K562 (cell line): ENCODE data around the gene PLIN5. TPM values are rescaled to one million over a fixed set of nuclear protein-coding genes. Genes with fewer than 3 reads are reported as not detected.

Experiments used
- ATAC-seq: fragments of 200-7000 bp; cut with Tn5 transposase; 3 replicates; pipeline ENCODE4 v1.9.1; 2020; ENCODE audit warnings: moderate library complexity
- BruUV-seq: library from RNA; stranded (reverse); fragments of 400-500 nt; replicated peaks from 2 replicates; lab custom pipeline; 2021; lab: Mats Ljungman, UMichigan
- CTCF ChIA-PET: fragments of 300-600 bp; formaldehyde crosslinking; extraction: SDS; loops from one replicate; lab custom pipeline; 2021; ENCODE audit warnings: low intra/inter-chr PET ratio; lab: Yijun Ruan, JAX
- POLR2A ChIA-PET: fragments of 300-600, 350-650 bp; sonication (Branson Sonifier 250); formaldehyde crosslinking; extraction: SDS; loops from one replicate; lab custom pipeline; 2021; ENCODE audit warnings: antibody characterized with exemption, inconsistent platforms; lab: Yijun Ruan, JAX
- DNase-seq, 4 experiments: peaks; one replicate each; pipeline versions ENCODE4 v3.0.0 to v3.0.0-alpha.2; 2011 to 2018; ENCODE audit warnings: low spot score in 3 of 4, mixed read lengths in 3 of 4; ENCODE audit errors: extremely low read depth in 1 of 4
- FAIRE-seq: peaks from 2 replicates; lab custom pipeline; 2011; peaks lifted over from hg19 to GRCh38; lab: Jason Lieb, UNC
- H2AFZ ChIP-seq: 2 replicates; pipeline ENCODE4 v1.6.0; 2011; ENCODE audit warnings: low read depth, low read length, control low read depth, inconsistent platforms
- H3K27ac ChIP-seq: fragments of 200-600 bp; 3 replicates; pipeline ENCODE4 v1.8.0; 2011; ENCODE audit warnings: low read depth, mild to moderate bottlenecking, control low read depth, inconsistent platforms, low read length, moderate library complexity, mixed read lengths; ENCODE audit errors: extremely low read depth
- H3K27me3 ChIP-seq, 2 experiments: fragments of 300-600 bp in 1 of 2; 2 replicates in 1 of 2; 3 replicates in 1 of 2; pipeline versions ENCODE4 v1.6.0 to v1.8.0; 2011; ENCODE audit warnings: inconsistent platforms in 2 of 2, low read length in 2 of 2, mild to moderate bottlenecking in 1 of 2, mixed read lengths in 1 of 2, moderate library complexity in 1 of 2; ENCODE audit not compliant: control insufficient read depth in 2 of 2, insufficient read depth in 2 of 2
- H3K36me3 ChIP-seq: fragments of 300-600 bp; 3 replicates; pipeline ENCODE4 v1.8.0; 2011; ENCODE audit warnings: mild to moderate bottlenecking, low read length, inconsistent platforms; ENCODE audit not compliant: control insufficient read depth, insufficient read depth
- H3K4me1 ChIP-seq, 2 experiments: fragments of 200-600 bp in 1 of 2; replicated peaks in 1 of 2; 2 replicates in 1 of 2; 3 replicates in 1 of 2; pipeline versions ENCODE4 v1.5.1 to v1.8.0; 2011; ENCODE audit warnings: inconsistent platforms in 2 of 2, low read length in 2 of 2, mild to moderate bottlenecking in 1 of 2, mixed read lengths in 1 of 2, moderate library complexity in 1 of 2; ENCODE audit not compliant: control insufficient read depth in 2 of 2, insufficient read depth in 2 of 2
- H3K4me2 ChIP-seq: 2 replicates; pipeline ENCODE4 v1.6.1; 2011; ENCODE audit warnings: low read length, control low read depth, inconsistent platforms, mixed read lengths; ENCODE audit not compliant: insufficient read depth
- H3K4me3 ChIP-seq: fragments of 200-600 bp; sonication (generic), shearing (Covaris generic); 2 replicates; pipeline ENCODE4 v1.5.1; 2016; ENCODE audit warnings: control low read depth, inconsistent platforms
- H3K79me2 ChIP-seq: fragments of 200-600 bp; 3 replicates; pipeline ENCODE4 v1.8.0; 2011; ENCODE audit warnings: low read length, inconsistent platforms; ENCODE audit not compliant: control insufficient read depth, insufficient read depth
- H3K9ac ChIP-seq, 2 experiments: 2 replicates each; pipeline versions ENCODE4 v1.6.0 to v1.6.1; 2011; ENCODE audit warnings: low read depth in 2 of 2, low read length in 2 of 2, control low read depth in 1 of 2, inconsistent platforms in 1 of 2, mild to moderate bottlenecking in 1 of 2, mixed read lengths in 1 of 2; ENCODE audit not compliant: insufficient read depth in 1 of 2
- H3K9me1 ChIP-seq: one replicate; pipeline ENCODE4 v1.6.0; 2011; ENCODE audit warnings: inconsistent platforms, mild to moderate bottlenecking, low read length, moderate library complexity; ENCODE audit not compliant: control insufficient read depth, insufficient read depth
- H3K9me3 ChIP-seq: replicated peaks from 2 replicates; pipeline ENCODE4 v1.5.1; 2011; ENCODE audit warnings: low read depth, low read length, inconsistent platforms; ENCODE audit not compliant: control insufficient read depth, insufficient read depth
- H4K20me1 ChIP-seq: replicated peaks from 2 replicates; pipeline ENCODE4 v1.6.1; 2011; ENCODE audit warnings: low read length, inconsistent platforms, mixed read lengths; ENCODE audit not compliant: control insufficient read depth, insufficient read depth
- ARID1B ChIP-seq: fragments of 450-650 bp; IDR thresholded peaks from 2 replicates; pipeline ENCODE4 v1.6.1; 2016; ENCODE audit warnings: antibody characterized with exemption, mild to moderate bottlenecking, inconsistent platforms
- CBX1 ChIP-seq: sonication (generic); IDR thresholded peaks from 2 replicates; pipeline ENCODE4 v1.6.1; 2016; ENCODE audit warnings: antibody characterized with exemption, low read depth, mild to moderate bottlenecking
- CEBPB ChIP-seq: fragments of 450-650 bp; IDR thresholded peaks from 2 replicates; pipeline ENCODE4 v1.6.1; 2016; ENCODE audit warnings: missing genetic modification characterization, missing compliant biosample characterization
- CHAMP1 ChIP-seq: fragments of 450-650 bp; IDR thresholded peaks from 2 replicates; pipeline ENCODE4 v1.6.1; 2016; ENCODE audit warnings: mild to moderate bottlenecking
- COPS2 ChIP-seq: fragments of 450-650 bp; conservative IDR thresholded peaks from 2 replicates; pipeline ENCODE4 v1.6.1; 2016; ENCODE audit warnings: mild to moderate bottlenecking, moderate library complexity
- FOXA1 ChIP-seq: fragments of 450-650 bp; IDR thresholded peaks from 2 replicates; pipeline ENCODE4 v1.6.1; 2016; ENCODE audit warnings: mild to moderate bottlenecking, borderline replicate concordance
- HMG20B ChIP-seq: fragments of 250-450 bp; sonication (Bioruptor Pico); IDR thresholded peaks from 2 replicates; pipeline ENCODE4 v1.5.0; 2021; ENCODE audit warnings: mild to moderate bottlenecking
- HNRNPK ChIP-seq: fragments of 200-400 bp; formaldehyde crosslinking; IDR thresholded peaks from one replicate; pipeline ENCODE4 v1.6.1; 2018; ENCODE audit warnings: mild to moderate bottlenecking, low read depth, low read length; ENCODE audit not compliant: poor library complexity, severe bottlenecking
- L3MBTL2 ChIP-seq: fragments of 450-650 bp; IDR thresholded peaks from 2 replicates; pipeline ENCODE4 v1.6.1; 2016; ENCODE audit warnings: mild to moderate bottlenecking, moderate library complexity
- MXD1 ChIP-seq: fragments of 250-450 bp; sonication (Bioruptor Pico); IDR thresholded peaks from 2 replicates; pipeline ENCODE4 v1.8.0; 2021; ENCODE audit warnings: borderline replicate concordance, mild to moderate bottlenecking, moderate library complexity; ENCODE audit not compliant: poor library complexity, severe bottlenecking
- NCOA1 ChIP-seq: fragments of 450-650 bp; IDR thresholded peaks from 2 replicates; pipeline ENCODE4 v1.6.1; 2016; ENCODE audit warnings: low read depth
- PHF20 ChIP-seq: fragments of 450-650 bp; IDR thresholded peaks from 2 replicates; pipeline ENCODE4 v1.6.1; 2018; ENCODE audit not compliant: partially characterized antibody
- PPARD ChIP-seq: fragments of 250-450 bp; sonication (Bioruptor Pico); IDR thresholded peaks from 2 replicates; pipeline ENCODE4 v1.8.0; 2022; ENCODE audit warnings: inconsistent platforms, mild to moderate bottlenecking, moderate library complexity
- PTBP1 ChIP-seq: fragments of 200-400 bp; formaldehyde crosslinking; IDR thresholded peaks from 2 replicates; pipeline ENCODE4 v1.6.1; 2017; ENCODE audit warnings: low read depth, low read length
- RBM14 ChIP-seq: fragments of 200-400 bp; formaldehyde crosslinking; IDR thresholded peaks from 2 replicates; pipeline ENCODE4 v1.6.1; 2018; ENCODE audit warnings: low read depth, mild to moderate bottlenecking, low read length, moderate library complexity, borderline replicate concordance; ENCODE audit not compliant: insufficient read depth
- SMARCA5 ChIP-seq: fragments of 450-650 bp; IDR thresholded peaks from 2 replicates; pipeline ENCODE4 v1.6.1; 2016
- STAT5A ChIP-seq: IDR thresholded peaks from 2 replicates; pipeline ENCODE4 v1.6.1; 2012; ENCODE audit warnings: low read length, inconsistent platforms, borderline replicate concordance
- TGIF2 ChIP-seq: sonication (generic); formaldehyde crosslinking; IDR thresholded peaks from 2 replicates; pipeline ENCODE4 v1.8.1; 2022; ENCODE audit warnings: mild to moderate bottlenecking, missing genetic modification reagents, moderate library complexity
- ZBTB12 ChIP-seq: fragments of 250-450 bp; sonication (Bioruptor Pico); IDR thresholded peaks from 2 replicates; pipeline ENCODE4 v1.4.0; 2020
- WGBS: fragments of 100-300 bp; shearing (Covaris generic); methylation state at CpG from one replicate; pipeline ENCODE4 v1.1.6; 2016; ENCODE audit warnings: low coverage, mixed read lengths; ENCODE audit not compliant: insufficient coverage; ENCODE audit errors: missing lambda C conversion rate; 5-methylcytosine and 5-hydroxymethylcytosine counted together
- in situ Hi-C: fragments of 300-500 bp; cut with MboI; formaldehyde crosslinking; loops from 4 replicates; pipeline ENCODE4 v1.15.0; 2018; ENCODE audit warnings: inconsistent platforms, mixed read lengths
- intact Hi-C: fragments of 100-400 bp; cut with micrococcal nuclease; formaldehyde crosslinking; loops from 2 replicates; pipeline ENCODE4 v1.14.2; 2022
- polyA plus RNA-seq, 8 experiments: library from polyadenylated mRNA; depleted of rRNA in 4 of 8; stranded (reverse) in 5 of 8; unstranded in 3 of 8; fragments of >200 nt; fragmentation: Nextera tagmentation in 2 of 8; fragmentation: Illumina TruSeq in 1 of 8; extraction: Ambion mirVana in 2 of 8; extraction: Trizol in 1 of 8; gene quantifications; 2 replicates each; pipeline versions ENCODE4 v1.2.1 to v1.2.3, GENCODE V29; 2011 to 2014; ENCODE audit warnings: inconsistent platforms in 1 of 8, missing spikeins in 1 of 8
- total RNA-seq, 7 experiments: library from RNA; depleted of rRNA in 6 of 7; stranded (reverse); fragments of >200 nt in 6 of 7; fragmentation: Illumina TruSeq in 2 of 7; extraction: Trizol in 2 of 7; gene quantifications; 2 replicates each; pipeline versions ENCODE4 v1.2.1 to v1.2.3, GENCODE V29; 2011 to 2021; ENCODE audit warnings: low replicate concordance in 1 of 7

PLIN5 gene
- total and polyA plus RNA-seq, 9 of the 15 experiments (the other 6 are each of a cell fraction or from before 2014, with no cell fraction given): 0.04 to 1.3 (median 0.50) TPM

GRCh38 chr19:4578552-4579248, 43.7 kb upstream of the PLIN5 start:
- Histone ChIP-seq H3K36me3 (no peaks in the 10 kb centered on the region), H3K4me1 (peaks cover 28 to 62% of the 10 kb centered on the region in 2 experiments), H3K4me3 (no peak overlapping the region), H4K20me1 (peaks cover 4% of the 10 kb centered on the region), H2AFZ (no peak overlapping the region), H3K9ac (no peak overlapping the region), H3K4me2 (no peak overlapping the region), H3K9me3 (no peaks in the 10 kb centered on the region), H3K27me3 (no peaks in the 10 kb centered on the region), H3K27ac (no peak overlapping the region), H3K79me2 (no peaks in the 10 kb centered on the region), H3K9me1 (no peaks in the 10 kb centered on the region)
- FAIRE-seq: no peak
- 42% methylated on average over 10 of the region's 11 CpGs for WGBS
- ATAC-seq: no peak
- ChIA-PET POLR2A (interaction anchor here (0.7 kb wide), 1 partner anchor 57 kb away, joined by 3 read pairs; no protein-coding TSS in a partner anchor), CTCF (no interaction called here)
- BruUV-seq: no TSS peak
- intact Hi-C loops: no loop called here
- in situ Hi-C loops: loop anchor here (5.0 to 10.0 kb wide), 2 partner anchors 59 to 216 kb away; partner anchors contain the start of genes FEM1A and TNFAIP8L1
- no peak for DNase-seq
- TF ChIP-seq CEBPB (tag) (no peak), SMARCA5 (peak; percentile 92), RBM14 (no peak), MXD1 (CRISPR knock-in tag) (no peak), PPARD (CRISPR knock-in tag) (no peak), STAT5A (no peak), ZBTB12 (CRISPR knock-in tag) (no peak), PTBP1 (peak; percentile 93), PHF20 (peak; percentile 48), HNRNPK (no peak), CBX1 (peak; percentile 51; the same call in 1 of the 2 replicates), L3MBTL2 (no peak), TGIF2 (no peak), ARID1B (no peak), NCOA1 (no peak), CHAMP1 (no peak), COPS2 (no peak), HMG20B (CRISPR knock-in tag) (no peak), FOXA1 (no peak)
